HepG2 (cell line): ENCODE results near the gene BLOC1S2. TPM values are rescaled to one million over a fixed set of nuclear protein-coding genes. Genes with fewer than 3 reads are reported as not detected.

Source experiments
- CBX2 ChIP-seq, 2 experiments: fragments of 200-600 bp in 1 of 2; sonication (generic); formaldehyde crosslinking in 1 of 2; IDR thresholded peaks; 2 replicates each; pipeline versions ENCODE4 v1.7.0 to v1.8.1; 2018 to 2022; ENCODE audit warnings: low read depth in 2 of 2, low read length in 1 of 2, mild to moderate bottlenecking in 1 of 2, missing genetic modification reagents in 1 of 2
- DR1 ChIP-seq: sonication (generic); formaldehyde crosslinking; IDR thresholded peaks from 2 replicates; pipeline ENCODE4 v1.8.0; 2021; ENCODE audit warnings: mild to moderate bottlenecking, missing genetic modification reagents, inconsistent platforms
- EHMT2 ChIP-seq: fragments of 200-600 bp; sonication (generic); IDR thresholded peaks from 2 replicates; pipeline ENCODE4 v1.7.0; 2017; ENCODE audit warnings: antibody characterized with exemption, low read depth, low read length, borderline replicate concordance
- GPBP1L1 ChIP-seq: sonication (generic); formaldehyde crosslinking; IDR thresholded peaks from 2 replicates; pipeline ENCODE4 v1.5.0; 2020; ENCODE audit warnings: mild to moderate bottlenecking, missing genetic modification reagents
- HMG20A ChIP-seq: IDR thresholded peaks from 2 replicates; pipeline ENCODE4 v1.6.1; 2016; ENCODE audit warnings: borderline replicate concordance
- KMT2B ChIP-seq: IDR thresholded peaks from 2 replicates; pipeline ENCODE4 v1.6.1; 2016; ENCODE audit warnings: missing genetic modification reagents, missing compliant biosample characterization
- MAX ChIP-seq: IDR thresholded peaks from 2 replicates; pipeline ENCODE4 v1.6.1; 2012; ENCODE audit warnings: inconsistent platforms
- MXD4 ChIP-seq: IDR thresholded peaks from 2 replicates; pipeline ENCODE4 v1.6.1; 2016; ENCODE audit warnings: mild to moderate bottlenecking, missing biosample characterization, missing genetic modification reagents
- NFE2 ChIP-seq: sonication (generic); formaldehyde crosslinking; IDR thresholded peaks from 2 replicates; pipeline ENCODE4 v1.4.0; 2020; ENCODE audit warnings: missing genetic modification reagents
- NR2F2 ChIP-seq: IDR thresholded peaks from 2 replicates; pipeline ENCODE4 v1.6.1; 2012; ENCODE audit warnings: low read depth, inconsistent platforms, borderline replicate concordance
- PAF1 ChIP-seq: IDR thresholded peaks from 2 replicates; pipeline ENCODE4 v1.6.1; 2016; ENCODE audit warnings: missing genetic modification reagents, missing compliant biosample characterization
- POLR2A ChIP-seq, 2 experiments: IDR thresholded peaks; 2 replicates each; pipeline ENCODE4 v1.6.1; 2011; ENCODE audit warnings: low read depth in 2 of 2, low read length in 2 of 2, mild to moderate bottlenecking in 1 of 2, moderate library complexity in 1 of 2; ENCODE audit not compliant: insufficient read depth in 1 of 2
- POLR2G ChIP-seq: fragments of 200-400 bp; formaldehyde crosslinking; IDR thresholded peaks from 2 replicates; pipeline ENCODE4 v1.6.1; 2018; ENCODE audit warnings: mild to moderate bottlenecking, low read depth, low read length, moderate library complexity
- THRA ChIP-seq: sonication (generic); formaldehyde crosslinking; IDR thresholded peaks from 2 replicates; pipeline ENCODE4 v1.4.0; 2020; ENCODE audit warnings: missing genetic modification reagents, borderline replicate concordance
- THYN1 ChIP-seq: sonication (generic); formaldehyde crosslinking; IDR thresholded peaks from 2 replicates; pipeline ENCODE4 v1.8.1; 2023; ENCODE audit warnings: low read depth, mild to moderate bottlenecking, moderate library complexity, missing genetic modification reagents, borderline replicate concordance
- ZNF331 ChIP-seq: sonication (generic); formaldehyde crosslinking; IDR thresholded peaks from 2 replicates; pipeline ENCODE4 v1.4.0; 2020; ENCODE audit warnings: missing genetic modification reagents
- ZNF362 ChIP-seq: sonication (generic); formaldehyde crosslinking; IDR thresholded peaks from 2 replicates; pipeline ENCODE4 v1.4.0; 2020; ENCODE audit warnings: missing genetic modification reagents, mild to moderate bottlenecking, borderline replicate concordance
- ZNF451 ChIP-seq: sonication (generic); formaldehyde crosslinking; IDR thresholded peaks from 2 replicates; pipeline ENCODE4 v1.5.0; 2020; ENCODE audit warnings: mild to moderate bottlenecking, missing genetic modification reagents
- ZNF562 ChIP-seq: sonication (generic); formaldehyde crosslinking; IDR thresholded peaks from 2 replicates; pipeline ENCODE4 v1.8.0; 2022; ENCODE audit warnings: missing genetic modification reagents, borderline replicate concordance
- ZNF577 ChIP-seq: sonication (generic); formaldehyde crosslinking; IDR thresholded peaks from 2 replicates; pipeline ENCODE4 v1.4.0; 2020; ENCODE audit warnings: mild to moderate bottlenecking, low read depth, missing genetic modification reagents, borderline replicate concordance
- ZNF597 ChIP-seq: sonication (generic); formaldehyde crosslinking; IDR thresholded peaks from 2 replicates; pipeline ENCODE4 v1.5.0; 2020; ENCODE audit warnings: missing genetic modification reagents
- ZNF800 ChIP-seq: sonication (generic); formaldehyde crosslinking; IDR thresholded peaks from 2 replicates; pipeline ENCODE4 v1.4.0; 2020; ENCODE audit warnings: missing genetic modification reagents
- polyA plus RNA-seq, 8 experiments: library from polyadenylated mRNA; depleted of rRNA in 3 of 8; stranded (reverse) in 7 of 8; unstranded in 1 of 8; fragments of >200 nt; fragmentation: Illumina TruSeq in 4 of 8; extraction: Trizol in 4 of 8; gene quantifications; 2 replicates each; pipeline versions ENCODE4 v1.2.1 to v1.2.3, GENCODE V29; 2011 to 2016; ENCODE audit warnings: low read depth in 4 of 8, missing spikeins in 1 of 8, mixed read lengths in 1 of 8; ENCODE audit not compliant: insufficient read depth in 1 of 8
- total RNA-seq, 5 experiments: library from RNA; depleted of rRNA; stranded (reverse); fragments of >200 nt; fragmentation: Illumina TruSeq; extraction: Trizol; gene quantifications; 2 replicates each; pipeline ENCODE4 v1.2.3, GENCODE V29; 2016; ENCODE audit warnings: low read depth in 1 of 5

The BLOC1S2 gene
- total and polyA plus RNA-seq, 2 of the 13 experiments (the other 11 are each of a cell fraction or from before 2014, with no cell fraction given): 22.3 to 64.4 TPM

- peak; percentile 62 for TF ChIP-seq MAX
- no peak for TF ChIP-seq PAF1 (CRISPR knock-in tag)
- TF ChIP-seq THRA (CRISPR knock-in tag): peak; percentile 79
- TF ChIP-seq DR1 (CRISPR knock-in tag): 0 out of 2 replicates have a peak, but pooled peaks have one; percentile 47
- TF ChIP-seq ZNF577 (CRISPR knock-in tag): no peak
- TF ChIP-seq NR2F2: 0 out of 2 replicates have a peak, but pooled peaks have one; percentile 37
- TF ChIP-seq GPBP1L1 (CRISPR knock-in tag): no peak
- TF ChIP-seq CBX2 (IDR thresholded peaks at IDR 0.05; ENCODE audit: low read depth, low read length): no peak
- TF ChIP-seq CBX2 (CRISPR knock-in tag; IDR thresholded peaks at IDR 0.05; ENCODE audit: low read depth): no peak
- no peak for TF ChIP-seq ZNF362 (CRISPR knock-in tag)
- TF ChIP-seq THYN1: no peak
- TF ChIP-seq KMT2B (CRISPR knock-in tag): peak; percentile 97
- peak; percentile 83; the same call in 1 of the 2 replicates for TF ChIP-seq ZNF331
- TF ChIP-seq POLR2G: peak; percentile 83
- no peak for TF ChIP-seq EHMT2
- TF ChIP-seq ZNF562: no peak
- TF ChIP-seq ZNF800 (CRISPR knock-in tag): no peak
- no peak for TF ChIP-seq ZNF451 (CRISPR knock-in tag)
- peak; percentile 78 to 81 for TF ChIP-seq POLR2A (IDR thresholded peaks at IDR 0.05; ENCODE audit: insufficient read depth in 1 of 2, low read depth in 2 of 2, low read length in 2 of 2)
- TF ChIP-seq NFE2 (CRISPR knock-in tag): no peak
- TF ChIP-seq ZNF597 (CRISPR knock-in tag): no peak
- no peak; the same call in 1 of the 2 replicates for TF ChIP-seq MXD4
- TF ChIP-seq HMG20A (CRISPR knock-in tag): no peak
Observed at GRCh38 chr10:100267239-100268104, 19.0 kb downstream of the BLOC1S2 start, which contains the start of gene CWF19L1 (continued).
